Suppressor macrophage treated with lipopolysaccharide for 1 hour (primary cell): ENCODE data around the gene NUDCD3.
"Not testable (repeated sequence)": the region's sequence is repeated elsewhere in the genome, so short reads cannot be mapped to it uniquely, and the experiment has no call there.

Experiments
- DNase-seq, 3 donors: peaks; one replicate each; pipeline ENCODE4 v3.0.0-alpha.2; 2020 to 2022

Gene NUDCD3

GRCh38 chr7:44515590-44516268, 25.3 kb upstream of the NUDCD3 start:
- DNase-seq, result no peak

- no peak for DNase-seq
Measured at GRCh38 chr7:44512736-44513135, 22.3 kb upstream of the NUDCD3 start.

- no peak for DNase-seq
Measured at GRCh38 chr7:44511863-44512468, 21.5 kb upstream of the NUDCD3 start.

- DNase-seq, result no peak
Measured at GRCh38 chr7:44511236-44511635, 20.8 kb upstream of the NUDCD3 start.

- DNase-seq, result peak; percentile 36 to 58 (median 45)
Measured at GRCh38 chr7:44508328-44509030, 18.0 kb upstream of the NUDCD3 start.

- DNase-seq, result not testable (repeated sequence)
Measured at GRCh38 chr7:44506592-44507288, 16.3 kb upstream of the NUDCD3 start.

- peak in 1 of 3 donors; percentile 8 for DNase-seq
Measured at GRCh38 chr7:44505595-44505994, 15.1 kb upstream of the NUDCD3 start.

GRCh38 chr7:44498230-44498954, 7.9 kb upstream of the NUDCD3 start:
- no peak for DNase-seq

- DNase-seq, result no peak
Measured at GRCh38 chr7:44497155-44498027, 6.9 kb upstream of the NUDCD3 start.

GRCh38 chr7:44496385-44496784, 5.9 kb upstream of the NUDCD3 start:
- DNase-seq, result no peak

- no peak for DNase-seq
Measured at GRCh38 chr7:44494960-44495359, 4.5 kb upstream of the NUDCD3 start.

GRCh38 chr7:44491229-44491628, 771 bp upstream of the NUDCD3 start:
- DNase-seq, result no peak

GRCh38 chr7:44489955-44490350, 505 bp downstream of the NUDCD3 start:
- peak in 2 of 3 donors; percentile 17 to 26 for DNase-seq

GRCh38 chr7:44488955-44489354, 1.5 kb downstream of the NUDCD3 start:
- DNase-seq, result no peak

GRCh38 chr7:44486693-44487092, 3.8 kb downstream of the NUDCD3 start:
- DNase-seq, result peak in 2 of 3 donors; percentile 23 to 28

GRCh38 chr7:44486001-44486400, 4.5 kb downstream of the NUDCD3 start:
- DNase-seq, result no peak

GRCh38 chr7:44484482-44485313, 5.8 kb downstream of the NUDCD3 start:
- DNase-seq, result no peak

- DNase-seq, result no peak
Measured at GRCh38 chr7:44482502-44483485, 7.7 kb downstream of the NUDCD3 start.

GRCh38 chr7:44477938-44478337, 12.5 kb downstream of the NUDCD3 start:
- no peak for DNase-seq
